Choroid plexus epithelial cell (primary cell): ENCODE data around the gene FRK.

Source experiments
- DNase-seq: peaks from one replicate; pipeline ENCODE4 v3.0.0-alpha.2; 2010; ENCODE audit warnings: low read depth
- H3K4me3 ChIP-seq: 2 replicates; pipeline ENCODE4 v1.5.1; 2011; ENCODE audit warnings: low read depth, mild to moderate bottlenecking, control low read depth, low read length, moderate library complexity
- CTCF ChIP-seq: conservative IDR thresholded peaks from 2 replicates; pipeline ENCODE4 v1.5.1; 2011; ENCODE audit warnings: low read depth, mild to moderate bottlenecking, control low read depth, inconsistent platforms, low read length, moderate library complexity

The FRK gene

GRCh38 chr6:116062496-116062895, 1.8 kb upstream of the FRK start:
- no peak for DNase-seq
- H3K4me3 ChIP-seq = no peak overlapping the region
- no peak for TF ChIP-seq CTCF

GRCh38 chr6:116059713-116060571, 749 bp downstream of the FRK start:
- no peak for TF ChIP-seq CTCF
- no peak overlapping the region for H3K4me3 ChIP-seq
- no peak for DNase-seq

GRCh38 chr6:116057766-116058165, 2.9 kb downstream of the FRK start:
- TF ChIP-seq CTCF = no peak
- no peak for DNase-seq
- no peak overlapping the region for H3K4me3 ChIP-seq

- H3K4me3 ChIP-seq = no peak overlapping the region
- no peak for TF ChIP-seq CTCF
- DNase-seq = no peak
Measured at GRCh38 chr6:116055513-116055912, 5.2 kb downstream of the FRK start.

GRCh38 chr6:116051244-116051643, 9.4 kb downstream of the FRK start:
- DNase-seq = no peak
- no peak for TF ChIP-seq CTCF
- no peak overlapping the region for H3K4me3 ChIP-seq

GRCh38 chr6:116050737-116051136, 10.0 kb downstream of the FRK start:
- no peak for DNase-seq
- no peak overlapping the region for H3K4me3 ChIP-seq
- no peak for TF ChIP-seq CTCF

- no peak overlapping the region for H3K4me3 ChIP-seq
- no peak for TF ChIP-seq CTCF
- no peak for DNase-seq
Measured at GRCh38 chr6:116049321-116049720, 11.4 kb downstream of the FRK start.
